NOMO-1 treated with dmso at 0.1 percent for 144 hours (cell line): Measurements from ENCODE around the gene LGALS3BP.

Experiments
- DNase-seq: peaks from one replicate; lab custom pipeline; 2025; ENCODE audit not compliant: unreplicated experiment; lab: John Stamatoyannopoulos, UW

LGALS3BP gene

DNA sequence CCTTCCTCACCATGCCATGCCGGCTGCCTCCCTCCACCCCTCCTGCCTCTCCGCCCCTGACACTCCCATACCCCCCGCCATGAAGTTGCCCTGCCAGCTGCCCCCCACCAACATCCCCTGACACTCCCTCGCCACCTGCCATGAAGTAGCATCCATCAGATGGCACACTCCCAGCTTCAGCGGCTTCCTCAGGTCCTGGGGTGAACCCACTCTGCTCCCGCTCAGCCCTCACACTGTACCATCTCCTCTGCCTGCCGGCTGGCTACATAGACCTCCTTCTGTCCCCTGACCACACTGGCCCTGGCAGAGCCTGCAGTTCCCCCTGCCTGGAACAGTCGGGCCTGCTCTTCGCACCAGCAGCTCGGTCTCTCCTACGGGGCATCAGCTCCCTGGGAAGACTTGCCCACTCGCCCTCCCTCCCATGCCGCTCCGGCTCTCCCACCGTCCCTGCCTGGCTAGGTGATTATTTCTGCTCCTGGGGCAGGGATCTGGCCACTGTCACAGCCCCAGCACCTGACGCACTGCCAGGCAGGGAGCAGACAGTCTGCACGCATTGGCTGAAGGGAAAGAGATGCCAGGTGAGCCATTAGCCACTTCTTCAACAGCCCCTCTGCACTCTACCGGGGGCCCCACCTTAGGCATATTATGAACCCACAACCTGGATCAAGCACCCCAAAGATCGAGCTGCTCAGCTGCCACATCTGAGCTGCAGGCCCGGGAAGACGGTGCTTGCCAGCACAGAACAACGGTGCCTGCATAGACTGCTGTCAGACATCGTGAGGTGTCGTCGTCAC, 20.9 kb upstream of the LGALS3BP start:
- DNase-seq = no peak

DNA sequence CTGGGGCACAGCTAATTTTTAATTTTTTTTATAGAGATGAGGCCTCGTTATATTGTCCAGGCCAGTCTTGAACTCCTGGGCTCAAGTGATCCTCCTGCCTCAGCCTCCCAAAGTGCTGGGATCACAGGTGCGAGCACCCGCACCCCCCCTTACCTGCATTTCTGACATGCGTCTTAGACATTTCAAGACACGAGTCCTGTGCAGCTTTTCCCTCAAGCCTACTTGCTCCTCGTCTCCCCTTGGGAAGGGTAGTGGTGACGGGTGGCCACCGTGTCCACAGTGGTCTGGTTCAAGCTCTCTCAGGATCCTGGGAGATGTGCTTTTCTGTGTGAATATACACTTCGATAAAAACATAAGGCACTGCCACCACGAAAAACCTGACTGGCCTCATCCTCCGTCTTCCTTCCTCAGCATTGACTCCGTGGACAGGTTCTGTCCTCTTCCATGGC, 20.2 kb upstream of the LGALS3BP start:
- no peak for DNase-seq

DNA sequence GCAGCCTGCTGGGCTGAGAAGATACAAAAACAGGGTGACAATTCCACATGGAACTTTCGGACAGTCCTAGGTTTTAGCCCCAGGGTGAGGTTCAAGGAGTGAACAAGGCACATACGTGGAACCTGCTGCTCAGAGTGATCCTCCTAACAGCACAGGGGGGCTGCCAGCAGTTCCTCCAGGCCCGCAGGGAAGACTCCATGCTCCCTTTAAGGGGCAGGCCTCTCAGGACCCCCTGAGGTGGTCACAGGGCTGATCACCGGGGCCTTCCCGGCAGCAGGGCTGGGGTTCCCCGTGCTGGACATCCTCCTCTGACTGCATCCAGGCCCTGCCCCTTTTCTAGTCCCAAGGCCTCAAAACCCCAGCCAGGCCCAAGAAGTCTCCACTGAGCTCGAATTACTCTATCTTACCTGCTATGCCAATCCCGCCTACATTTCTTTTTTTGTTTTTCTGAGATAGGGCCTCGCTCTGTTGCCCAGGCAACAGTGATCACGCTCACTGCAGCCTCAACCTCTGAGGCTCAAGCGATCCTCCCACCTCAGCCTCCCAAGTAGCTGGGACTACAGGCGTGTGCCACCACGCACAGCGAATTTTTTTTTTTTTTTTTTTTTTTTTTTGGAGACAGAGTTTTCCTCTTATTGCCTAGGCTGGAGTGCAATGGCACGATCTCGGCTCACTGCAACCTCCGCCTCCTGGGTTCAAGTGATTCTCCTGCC, 19.5 kb upstream of the LGALS3BP start:
- DNase-seq = no peak

DNA sequence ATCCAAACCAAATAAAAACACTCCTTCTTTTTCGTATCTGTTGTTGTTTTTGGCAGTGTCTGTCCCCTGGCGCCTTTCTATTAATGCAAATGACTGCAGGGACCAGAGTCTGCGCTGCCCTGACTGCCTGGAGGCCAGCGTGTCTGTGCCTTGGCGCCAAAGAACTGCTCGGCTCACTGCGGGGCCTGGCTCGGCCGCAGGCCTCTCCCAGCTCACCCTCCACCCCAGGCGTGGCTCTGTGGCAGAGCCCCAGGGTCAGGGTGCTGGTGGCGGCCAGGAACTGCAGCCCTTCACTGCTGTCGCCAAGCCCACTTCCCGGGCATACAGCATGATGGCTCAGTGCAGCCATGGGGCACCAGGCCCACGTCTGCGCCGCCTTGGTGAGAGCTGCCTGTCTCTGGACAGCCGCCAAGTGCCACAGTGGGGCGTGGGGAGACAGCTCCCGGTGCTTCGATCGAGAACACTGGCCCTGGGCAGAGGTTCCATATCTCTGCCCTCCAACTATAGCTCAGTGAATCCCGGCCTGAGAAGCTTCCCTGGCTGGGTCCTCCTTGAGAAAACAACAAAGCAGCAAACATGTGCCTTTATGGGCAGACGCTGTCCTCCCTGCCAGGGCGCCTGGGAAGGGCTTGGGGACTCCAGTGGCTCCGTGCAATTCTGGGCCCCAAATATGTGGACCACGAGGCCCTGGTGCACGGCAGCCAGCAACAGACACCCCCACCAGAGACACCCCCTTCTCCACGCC, 18.8 kb upstream of the LGALS3BP start:
- no peak for DNase-seq

DNA sequence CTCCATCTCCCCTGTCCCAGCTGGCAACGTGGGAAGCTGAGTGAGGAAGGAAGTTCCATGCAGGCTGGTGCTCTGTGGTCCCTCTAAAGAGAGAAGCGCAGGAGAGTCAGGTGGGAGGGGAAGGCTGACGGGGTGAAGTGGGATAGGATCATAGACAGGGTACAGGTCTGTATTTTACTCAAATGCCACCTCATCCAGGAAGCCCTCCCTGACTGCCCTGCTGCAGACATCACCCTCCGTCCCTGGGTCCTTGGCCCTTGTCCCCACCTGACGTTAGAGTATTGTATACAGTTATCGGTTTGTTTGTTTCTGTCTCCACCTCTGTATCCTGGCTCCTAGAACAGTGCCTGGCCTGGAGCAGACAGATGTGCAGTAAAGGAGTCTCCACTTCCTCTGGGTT, 18.2 kb upstream of the LGALS3BP start:
- no peak for DNase-seq

DNA sequence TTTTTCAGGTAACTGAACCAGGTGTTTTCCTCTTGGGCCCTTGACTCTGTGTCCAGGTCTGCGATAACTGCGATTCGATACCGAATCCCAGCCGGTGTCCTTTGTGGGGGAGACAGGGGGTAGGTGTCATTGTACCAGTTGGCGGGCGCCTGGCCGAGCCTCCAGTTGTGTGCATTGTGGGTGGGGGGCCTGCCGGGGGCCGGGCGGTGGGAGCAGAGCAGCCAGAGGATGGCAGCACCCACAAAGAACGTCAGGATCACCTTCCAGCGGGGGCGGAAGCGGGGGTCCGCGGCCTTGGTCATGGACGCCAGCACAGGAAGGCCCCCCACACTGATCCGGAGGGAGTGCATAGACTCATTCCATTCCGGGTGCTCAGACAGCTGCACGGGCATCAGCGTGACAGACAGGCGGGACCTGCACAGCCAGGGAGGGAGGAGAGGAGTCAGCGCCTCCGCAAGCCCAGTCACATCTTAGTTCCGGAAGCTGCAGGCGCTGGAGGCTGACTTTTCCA, 17.6 kb upstream of the LGALS3BP start:
- no peak for DNase-seq

DNA sequence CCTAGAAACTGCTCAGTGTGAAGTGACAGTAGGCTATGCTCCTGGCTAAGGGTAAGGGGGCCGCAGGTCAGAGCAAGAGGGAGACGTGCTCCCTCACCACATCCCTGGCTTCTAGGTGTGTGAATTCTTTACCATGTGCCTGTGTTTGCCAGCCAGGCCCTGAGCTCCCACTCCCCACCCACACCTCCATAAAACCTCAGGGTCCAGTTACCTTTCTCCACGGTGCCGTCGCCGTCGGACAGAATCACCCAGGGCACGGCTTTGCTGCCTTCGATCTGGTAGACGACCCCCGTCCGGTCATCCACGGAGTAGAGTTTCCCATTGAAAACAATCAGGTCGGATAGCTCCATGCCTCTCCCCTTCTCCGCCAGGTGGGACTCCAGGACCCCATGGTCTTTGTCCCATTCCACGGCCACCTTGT, 17.1 kb upstream of the LGALS3BP start:
- DNase-seq = no peak

DNA sequence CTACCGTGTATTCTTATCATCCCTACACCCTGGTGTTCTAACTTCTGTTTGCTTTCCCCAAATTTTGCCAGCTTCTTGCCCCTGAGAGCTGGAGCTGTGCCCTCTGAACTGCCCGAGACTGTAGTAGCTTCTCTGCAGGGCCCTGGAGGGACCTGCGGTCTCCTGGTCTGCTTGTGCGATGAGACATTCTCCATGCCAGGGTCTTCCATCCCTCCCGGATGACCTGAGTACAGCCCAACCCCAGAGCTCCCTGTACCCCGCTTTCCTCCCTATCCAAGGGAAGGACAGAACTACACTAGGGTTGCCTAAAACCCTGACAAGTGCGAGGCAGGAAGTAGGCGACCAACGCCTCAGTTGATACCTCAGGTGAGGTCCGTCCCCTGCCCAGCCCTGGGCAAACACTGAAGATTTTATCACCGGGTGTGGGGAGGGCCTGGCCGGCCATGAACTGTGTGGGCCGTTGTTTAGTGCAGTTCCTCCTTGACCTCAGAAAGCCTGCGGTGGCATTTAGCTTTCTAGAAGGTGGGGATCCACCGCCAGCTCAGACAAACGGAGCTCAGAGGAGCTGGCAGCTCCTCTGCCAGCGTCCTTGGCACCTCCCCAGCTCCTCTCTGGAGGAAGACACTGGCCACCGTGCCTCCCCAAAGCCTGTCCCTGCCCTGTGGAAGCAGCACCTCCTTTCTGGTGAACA, 16.2 kb upstream of the LGALS3BP start:
- DNase-seq = no peak

DNA sequence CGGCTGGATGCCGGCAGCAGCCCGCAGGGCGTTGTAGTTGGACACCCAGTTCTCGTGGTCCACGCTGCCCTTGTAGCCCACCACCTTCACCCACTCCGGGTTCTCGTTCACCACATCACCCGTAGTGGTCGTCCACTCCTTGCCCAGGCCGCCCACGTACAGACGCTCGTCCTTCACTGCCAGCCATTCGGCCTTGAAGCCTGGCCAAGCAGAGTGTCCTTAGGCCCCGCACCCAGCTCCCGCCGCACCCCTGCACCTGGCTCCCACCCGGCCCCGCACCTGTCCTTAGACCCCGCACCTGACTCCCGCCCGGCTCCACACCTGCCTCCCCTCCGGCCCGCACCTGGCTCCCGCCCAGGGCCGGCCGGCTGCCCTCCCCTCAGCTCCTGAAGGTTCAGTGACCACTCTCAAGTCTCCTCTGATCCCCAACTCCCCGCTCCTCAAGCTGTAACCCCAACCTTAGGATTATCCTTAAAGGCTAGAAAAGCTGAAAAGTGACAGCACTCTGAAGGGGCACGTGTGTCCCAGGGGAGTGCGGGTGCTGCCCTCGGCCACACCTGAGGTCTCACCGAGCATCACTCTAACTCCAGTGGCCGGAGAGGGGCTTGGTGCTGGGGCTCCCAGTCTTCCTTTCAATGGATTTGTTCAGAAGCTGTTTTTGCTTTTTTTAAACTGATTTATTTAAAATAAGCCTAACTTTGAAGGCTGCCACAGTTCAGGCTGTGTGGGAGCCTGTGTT, 15.5 kb upstream of the LGALS3BP start:
- no peak for DNase-seq

DNA sequence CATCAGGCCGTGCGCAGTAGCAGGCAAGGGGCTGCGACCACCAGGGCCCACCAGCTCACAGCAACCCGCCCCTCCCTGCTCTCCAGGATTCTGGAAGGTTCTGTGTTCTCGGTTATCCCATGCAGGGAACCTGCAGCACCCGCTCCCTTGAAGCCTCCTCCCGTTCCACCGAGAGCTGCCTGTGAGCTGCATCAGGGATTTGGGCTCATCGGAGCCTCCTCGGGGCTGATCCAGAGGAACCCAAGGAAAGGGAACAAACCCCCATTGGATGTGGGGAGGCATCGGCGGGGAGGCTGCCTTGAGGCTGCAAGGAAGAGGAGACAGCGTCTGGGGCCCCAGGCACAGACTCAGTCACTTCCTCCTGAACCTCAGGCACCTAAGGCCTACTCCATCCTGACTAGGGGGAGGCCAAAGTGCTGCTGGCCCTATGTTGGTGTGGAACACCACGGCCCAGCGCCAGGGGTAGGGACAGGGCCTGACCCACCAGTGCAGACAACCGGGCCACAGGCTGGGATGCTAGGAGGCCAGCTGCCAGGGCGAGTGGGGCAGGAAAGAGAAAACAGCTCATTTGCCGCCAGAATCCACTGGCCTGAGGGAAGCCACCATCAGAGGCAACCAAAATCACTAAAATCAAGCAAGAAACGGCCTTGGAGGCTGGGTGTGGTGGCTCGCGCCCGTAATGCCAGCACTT, 14.4 kb upstream of the LGALS3BP start:
- DNase-seq = no peak

DNA sequence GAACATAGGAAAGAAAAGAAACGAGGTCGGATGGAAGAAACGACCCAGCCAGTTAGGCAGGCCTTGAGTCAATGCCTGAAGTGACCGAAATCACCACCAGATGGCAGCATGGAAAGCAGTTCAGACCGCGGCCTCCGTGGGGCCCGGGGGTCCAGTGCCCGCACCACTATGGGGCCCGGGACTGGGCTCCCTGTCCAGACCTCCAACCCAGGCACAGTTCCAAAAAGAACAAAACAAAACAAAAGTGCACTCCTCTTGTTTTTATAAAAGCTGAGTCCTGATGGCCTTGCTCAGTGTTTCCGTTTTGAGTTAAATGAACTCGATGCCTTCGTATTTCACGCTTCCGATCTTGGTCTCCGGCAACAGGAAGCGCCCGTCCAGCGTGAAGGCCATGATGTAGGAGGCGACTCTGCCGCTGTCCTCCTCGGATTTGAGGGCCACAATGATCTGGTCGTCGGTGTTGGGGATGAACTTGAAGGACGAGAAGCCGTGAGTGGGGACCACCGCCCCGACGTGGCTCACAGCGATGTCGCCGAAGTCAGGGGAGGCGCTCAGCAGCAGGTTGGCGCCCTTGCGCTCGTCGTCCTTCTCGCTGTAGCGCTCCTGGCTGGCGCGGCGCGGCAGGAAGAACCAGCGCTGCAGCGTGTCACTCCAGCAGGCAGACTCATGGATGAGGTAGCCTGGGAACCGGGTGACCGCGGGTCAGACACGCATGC, 13.7 kb upstream of the LGALS3BP start:
- no peak for DNase-seq

DNA sequence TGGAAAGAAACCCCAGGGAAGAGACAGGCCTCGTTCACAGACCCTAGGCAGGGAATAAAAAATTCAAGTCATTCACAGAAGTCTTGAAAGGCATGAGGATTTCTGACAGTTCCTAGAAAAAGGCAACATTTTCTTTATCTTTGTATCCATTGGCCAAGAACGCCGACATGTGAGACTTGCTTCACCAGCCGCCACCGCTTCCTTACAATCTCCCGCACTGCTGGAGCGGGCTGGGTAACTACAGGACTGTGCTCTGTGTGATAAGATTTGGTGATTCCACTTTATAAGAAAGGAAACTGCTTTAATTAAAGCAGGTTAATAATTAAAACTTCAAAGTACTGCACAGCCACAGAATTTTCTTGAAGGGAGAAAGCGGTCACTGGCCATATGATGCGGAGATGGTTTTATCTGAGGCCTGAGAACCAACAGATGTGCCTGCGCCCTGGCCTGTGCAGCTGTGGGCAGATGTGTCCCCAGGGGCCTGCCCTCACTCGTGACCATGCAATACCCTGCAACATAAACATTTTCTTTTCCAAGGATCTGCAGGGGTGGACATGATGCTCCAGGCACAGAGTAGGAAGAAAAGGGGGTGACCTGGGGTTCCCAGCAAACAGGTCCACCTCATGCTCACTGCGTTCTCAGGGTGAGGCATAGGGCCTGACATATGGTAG, 13.0 kb upstream of the LGALS3BP start:
- no peak for DNase-seq

DNA sequence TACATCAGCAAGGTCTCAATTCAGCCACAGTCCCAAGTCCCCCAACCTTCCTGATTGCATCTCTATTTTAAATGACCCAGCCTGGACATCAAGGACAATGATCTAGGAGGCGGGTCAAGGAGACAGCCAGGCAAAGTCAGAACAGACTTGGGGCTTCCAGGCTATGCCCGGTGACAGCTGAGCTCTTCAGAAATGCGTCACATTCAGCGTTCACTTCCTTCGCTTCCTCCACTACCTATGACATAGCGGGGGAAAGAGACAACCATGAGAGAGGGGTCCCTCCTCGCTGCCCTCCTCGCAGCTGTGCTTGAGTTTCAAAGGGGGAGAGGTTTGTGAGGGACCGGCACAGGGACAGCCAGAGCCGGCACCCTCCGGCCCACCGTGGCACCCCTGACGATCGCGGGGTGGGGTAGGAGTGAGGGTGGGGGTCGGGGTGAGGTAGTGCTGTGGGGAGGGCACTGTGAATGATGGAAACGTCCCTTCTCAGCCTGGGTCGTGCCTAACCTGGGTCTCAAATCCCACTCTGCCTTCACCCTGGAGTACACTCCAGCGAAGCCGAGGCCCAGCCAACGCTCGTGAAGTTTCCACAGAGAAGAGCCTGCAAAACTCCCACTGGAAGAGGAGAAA, 12.3 kb upstream of the LGALS3BP start:
- DNase-seq = no peak

DNA sequence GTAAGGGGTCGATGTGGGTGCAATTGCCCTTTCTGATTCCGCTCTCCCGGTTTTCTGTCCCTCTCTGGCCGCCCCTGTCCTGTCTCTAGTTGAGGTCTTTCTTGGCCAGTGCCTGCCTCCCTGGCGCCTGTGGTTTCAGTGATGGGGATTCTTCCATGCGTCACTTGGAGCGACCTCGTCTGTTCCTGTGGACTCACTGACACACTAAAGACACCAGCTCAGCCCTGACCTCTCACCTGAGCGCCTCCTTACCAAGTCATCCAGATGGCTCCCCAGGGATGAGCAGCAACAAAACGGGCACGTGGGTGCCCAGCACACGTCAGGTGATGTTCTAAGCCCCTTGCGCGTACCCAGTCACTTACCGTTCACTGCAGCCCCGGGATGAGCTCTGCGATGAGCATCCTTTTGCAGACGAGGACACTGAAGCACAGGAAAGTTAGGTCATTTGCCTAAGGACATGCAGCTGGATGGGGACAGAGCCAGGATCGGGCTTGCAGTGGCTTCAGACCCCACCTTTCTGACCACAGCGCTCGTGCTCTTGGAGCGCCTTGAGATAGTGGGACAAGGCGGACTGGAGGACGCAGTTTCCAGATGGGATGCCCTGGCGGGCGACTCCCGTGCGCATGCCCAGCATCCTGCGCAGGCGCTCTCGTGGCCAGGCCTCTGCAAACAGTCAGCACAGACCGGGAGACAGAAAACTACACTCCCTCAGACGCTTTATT, 11.5 kb upstream of the LGALS3BP start:
- no peak for DNase-seq

DNA sequence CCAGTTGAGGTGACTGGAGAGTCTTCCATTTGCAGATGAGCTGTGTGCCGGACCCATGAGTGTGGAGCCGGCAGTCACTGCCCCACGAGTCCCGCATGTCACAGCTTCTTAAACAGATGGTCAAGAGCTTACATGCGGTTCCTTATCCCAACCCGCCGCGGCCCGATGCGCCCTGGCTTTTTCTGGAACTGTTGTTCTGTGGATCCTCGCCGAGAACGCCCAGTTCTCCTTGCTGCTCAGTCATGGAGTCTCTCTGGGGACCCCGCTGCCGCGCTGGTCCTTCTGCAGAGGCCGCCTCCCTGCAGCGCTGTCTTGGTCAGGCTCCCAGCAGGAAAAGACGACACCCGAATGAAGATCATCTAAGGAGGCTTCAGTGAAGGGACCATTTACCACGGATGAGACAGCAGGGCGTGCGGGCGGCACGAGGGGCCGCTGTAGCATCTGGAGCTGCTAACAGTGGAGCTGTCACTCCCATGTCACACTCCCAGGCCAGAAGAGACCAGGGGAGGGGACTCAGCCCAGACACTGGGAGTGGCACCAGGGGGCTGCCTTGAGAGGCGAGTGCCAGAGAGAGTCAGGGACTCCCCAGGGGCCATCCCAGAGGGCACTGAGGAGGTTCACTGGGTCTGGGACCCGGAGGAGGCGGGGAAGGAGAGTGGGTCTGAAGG, 10.8 kb upstream of the LGALS3BP start:
- no peak for DNase-seq

DNA sequence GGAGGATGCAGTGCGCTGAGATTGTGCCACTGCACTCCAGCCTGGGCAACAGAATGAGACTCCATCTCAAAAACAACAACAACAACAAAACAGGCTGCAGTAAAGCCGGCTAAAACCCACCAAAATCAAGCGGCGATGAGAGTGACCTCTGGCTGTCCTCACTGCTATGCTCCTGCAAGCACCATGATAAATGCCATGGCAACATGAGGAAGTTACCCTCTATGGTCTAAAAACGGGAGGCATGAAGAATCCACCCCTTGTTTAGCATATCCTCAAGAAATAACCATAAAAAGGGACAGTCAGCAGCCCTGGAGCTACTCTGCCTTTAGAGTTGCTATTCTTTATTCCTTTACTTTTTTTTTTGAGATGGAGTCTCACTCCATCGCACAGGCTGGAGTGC, 8.4 kb upstream of the LGALS3BP start:
- DNase-seq = no peak
